Neural progenitor cell (in vitro differentiated cells): Measurements from ENCODE around the gene RIPOR1.

Source experiments
- EZH2phosphoT487 ChIP-seq: fragments of 200-600 bp; sonication (generic); IDR thresholded peaks from 2 replicates; pipeline ENCODE4 v1.6.1; 2017; ENCODE audit warnings: antibody characterized with exemption
- TF ChIP-seq, protein P1 (sequence below): fragments of 200-600 bp; sonication (generic); IDR thresholded peaks from 2 replicates; pipeline ENCODE4 v1.5.1; 2017; ENCODE audit warnings: antibody characterized with exemption, mild to moderate bottlenecking

DNA sequence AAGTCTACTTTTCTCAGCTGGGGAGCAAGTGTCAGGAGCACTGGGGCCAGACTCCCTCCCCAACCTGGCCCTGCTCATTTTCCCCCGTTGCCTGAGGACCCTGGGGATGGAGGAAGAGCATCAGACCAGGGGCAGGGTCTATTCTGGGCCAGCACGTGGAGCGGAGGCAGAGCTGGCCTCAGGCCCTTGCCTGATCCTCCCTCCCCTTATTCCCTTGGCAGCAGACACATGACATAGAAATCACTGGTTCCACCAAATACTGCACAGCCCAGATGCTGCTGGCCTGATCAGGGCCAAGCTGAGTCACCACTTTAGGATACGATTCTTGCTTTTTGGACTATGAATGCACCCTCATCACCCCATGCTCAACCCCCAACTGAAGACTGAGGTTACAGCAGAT is 29.5 kb upstream of the RIPOR1 start:
- TF ChIP-seq EZH2phosphoT487: no peak
- TF ChIP-seq, protein P1, sequence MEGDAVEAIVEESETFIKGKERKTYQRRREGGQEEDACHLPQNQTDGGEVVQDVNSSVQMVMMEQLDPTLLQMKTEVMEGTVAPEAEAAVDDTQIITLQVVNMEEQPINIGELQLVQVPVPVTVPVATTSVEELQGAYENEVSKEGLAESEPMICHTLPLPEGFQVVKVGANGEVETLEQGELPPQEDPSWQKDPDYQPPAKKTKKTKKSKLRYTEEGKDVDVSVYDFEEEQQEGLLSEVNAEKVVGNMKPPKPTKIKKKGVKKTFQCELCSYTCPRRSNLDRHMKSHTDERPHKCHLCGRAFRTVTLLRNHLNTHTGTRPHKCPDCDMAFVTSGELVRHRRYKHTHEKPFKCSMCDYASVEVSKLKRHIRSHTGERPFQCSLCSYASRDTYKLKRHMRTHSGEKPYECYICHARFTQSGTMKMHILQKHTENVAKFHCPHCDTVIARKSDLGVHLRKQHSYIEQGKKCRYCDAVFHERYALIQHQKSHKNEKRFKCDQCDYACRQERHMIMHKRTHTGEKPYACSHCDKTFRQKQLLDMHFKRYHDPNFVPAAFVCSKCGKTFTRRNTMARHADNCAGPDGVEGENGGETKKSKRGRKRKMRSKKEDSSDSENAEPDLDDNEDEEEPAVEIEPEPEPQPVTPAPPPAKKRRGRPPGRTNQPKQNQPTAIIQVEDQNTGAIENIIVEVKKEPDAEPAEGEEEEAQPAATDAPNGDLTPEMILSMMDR: no peak
